ENCODE measurements around the gene NHS.
"Not testable (repeated sequence)": the region's sequence is repeated elsewhere in the genome, so short reads cannot be mapped to it uniquely, and the experiment has no call there.

Gene NHS

GRCh38 chrX:17499512-17499911, 124.5 kb downstream of the NHS start:
- no peak for DNase-seq

- DNase-seq, result no peak
These were observed 125.2 kb downstream of the NHS start for GRCh38 chrX:17500145-17500579.

GRCh38 chrX:17501746-17502145, 126.7 kb downstream of the NHS start:
- no peak for DNase-seq

GRCh38 chrX:17506352-17506751, 131.4 kb downstream of the NHS start:
- DNase-seq, result not testable (repeated sequence)

GRCh38 chrX:17511556-17511955, 136.6 kb downstream of the NHS start:
- no peak for DNase-seq

- DNase-seq, result no peak
These were observed 144.4 kb downstream of the NHS start for GRCh38 chrX:17519358-17519757.

- DNase-seq, result no peak
These were observed 145.1 kb downstream of the NHS start for GRCh38 chrX:17520016-17520615.

GRCh38 chrX:17521871-17522693, 147.1 kb downstream of the NHS start:
- DNase-seq, result no peak

GRCh38 chrX:17525266-17525665, 150.3 kb downstream of the NHS start:
- DNase-seq, result no peak

DNA sequence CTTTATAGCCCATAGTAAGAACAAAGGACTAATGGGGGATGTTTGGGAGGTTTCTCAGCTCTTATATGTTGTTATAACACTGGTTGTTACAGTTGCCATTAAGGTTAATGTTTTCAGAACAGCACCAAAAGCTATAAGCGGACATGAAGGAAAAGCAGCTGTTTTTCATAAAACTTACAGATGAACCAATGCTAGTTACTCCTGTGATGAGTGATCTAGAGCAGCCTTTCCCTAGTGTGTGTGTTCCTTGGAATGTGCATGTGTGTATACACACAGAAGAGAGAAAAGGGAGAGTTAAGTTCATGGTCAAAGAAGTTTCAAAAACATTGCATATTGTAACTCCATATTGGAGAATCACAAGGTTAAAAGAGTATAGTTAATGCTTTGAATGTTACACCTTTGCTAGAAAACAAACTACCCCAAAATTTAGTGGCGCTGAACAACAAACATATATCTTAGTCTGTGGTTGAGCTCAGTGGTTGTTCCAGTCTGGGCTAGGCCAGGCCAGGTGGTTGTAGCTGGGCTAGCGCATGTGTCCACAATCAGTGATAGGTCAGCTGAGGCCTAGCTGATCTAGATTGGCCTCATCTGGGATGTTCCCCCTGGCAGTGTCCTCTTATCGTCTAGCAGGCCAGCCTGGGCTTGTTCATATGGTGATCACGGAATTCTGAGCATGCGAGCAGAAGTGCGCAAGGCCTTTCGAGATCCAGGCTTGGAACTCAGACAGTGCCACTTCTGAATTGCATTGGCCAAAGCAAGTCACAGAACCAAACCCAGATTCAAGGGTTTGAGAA, 151.0 kb downstream of the NHS start:
- DNase-seq, result no peak

- DNase-seq, result no peak
These were observed 152.2 kb downstream of the NHS start for GRCh38 chrX:17527135-17527701.

DNA sequence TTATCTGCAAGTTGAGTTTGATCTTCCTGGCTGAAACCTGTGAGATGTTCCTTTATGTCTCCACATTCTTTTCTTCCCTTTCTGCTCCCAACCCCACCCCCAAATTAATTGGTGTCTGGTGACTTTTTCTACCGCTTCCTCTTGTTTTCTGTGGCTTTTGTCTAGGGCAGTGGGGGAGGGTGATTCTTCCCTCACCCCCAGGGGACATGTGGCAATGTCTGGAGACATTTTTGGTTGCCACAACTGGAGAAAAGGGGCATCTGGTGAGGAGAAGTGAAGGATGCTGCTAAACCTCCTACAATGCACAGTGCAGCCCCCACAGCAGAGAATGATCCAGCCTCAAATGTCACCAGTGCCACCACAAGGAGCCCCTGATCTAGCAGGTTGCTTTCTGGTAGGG, 152.9 kb downstream of the NHS start:
- DNase-seq, result no peak

DNA sequence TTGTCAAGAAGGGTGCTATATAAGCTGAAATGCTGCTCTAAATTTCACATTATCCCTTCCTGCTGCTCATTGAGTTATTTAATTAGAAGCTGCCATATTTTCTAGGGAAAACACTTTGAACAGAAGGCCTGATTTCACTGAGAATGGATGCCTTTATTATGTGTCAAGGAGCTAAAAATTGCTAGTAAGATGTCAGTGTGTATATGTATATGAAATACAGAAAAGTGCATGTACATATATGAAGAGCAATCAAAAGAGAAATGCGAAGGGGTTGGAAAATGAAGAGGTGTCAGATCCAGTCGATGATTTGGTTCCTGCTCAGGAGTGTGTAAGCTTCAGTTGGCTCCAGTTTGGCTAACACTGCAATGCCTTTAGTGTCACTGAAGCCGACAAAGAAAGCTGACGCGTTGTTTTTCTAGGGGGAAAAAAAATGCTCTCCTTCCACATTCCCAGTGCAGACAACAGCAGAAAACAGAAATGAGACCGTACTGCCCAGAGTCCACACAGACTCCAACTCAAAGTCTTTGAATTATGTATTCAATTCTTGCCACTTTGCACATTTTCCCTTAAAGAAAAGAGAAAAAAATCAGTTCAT, 154.2 kb downstream of the NHS start:
- DNase-seq, result no peak

DNA sequence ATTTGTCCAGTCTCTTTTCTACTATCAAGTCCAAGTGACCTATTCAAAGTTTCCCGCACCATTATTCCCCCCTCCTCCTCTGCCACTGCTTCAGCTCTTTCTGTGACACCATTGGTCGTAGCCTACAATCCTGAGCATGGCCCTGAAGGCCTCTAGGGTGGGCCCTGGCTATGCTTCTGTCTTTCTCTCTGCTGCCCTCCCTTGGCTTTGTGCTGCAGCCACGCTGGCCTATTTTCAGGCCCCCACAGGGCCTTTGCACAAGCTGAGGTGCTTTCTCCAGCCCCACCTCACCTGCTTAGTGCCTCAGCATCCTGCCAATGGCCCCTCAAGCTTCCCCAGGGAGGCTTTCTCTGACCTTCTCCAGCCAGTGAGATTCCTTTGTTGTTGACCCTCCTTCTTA, 156.5 kb downstream of the NHS start:
- no peak for DNase-seq

DNA sequence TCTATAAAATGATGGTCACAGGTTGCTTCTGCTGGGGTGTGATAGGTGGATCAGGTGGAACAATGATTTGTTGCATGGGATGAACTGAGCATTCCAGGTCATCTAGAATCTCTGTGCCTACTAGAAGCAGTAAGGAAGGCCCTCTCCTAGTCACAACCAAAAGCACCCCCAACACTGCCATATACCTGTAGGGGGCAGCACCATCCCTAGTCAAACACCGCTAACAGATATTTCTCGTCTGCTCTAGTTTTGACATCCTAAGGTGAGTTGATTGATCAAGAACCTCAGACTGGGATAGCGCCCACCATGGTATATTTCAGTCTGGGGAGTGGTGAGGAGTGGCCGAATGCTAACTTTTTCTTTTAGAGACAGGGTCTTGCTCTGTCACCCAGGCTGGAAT, 160.2 kb downstream of the NHS start:
- DNase-seq, result peak in 2 of 5 experiments; percentile 7 to 43

DNA sequence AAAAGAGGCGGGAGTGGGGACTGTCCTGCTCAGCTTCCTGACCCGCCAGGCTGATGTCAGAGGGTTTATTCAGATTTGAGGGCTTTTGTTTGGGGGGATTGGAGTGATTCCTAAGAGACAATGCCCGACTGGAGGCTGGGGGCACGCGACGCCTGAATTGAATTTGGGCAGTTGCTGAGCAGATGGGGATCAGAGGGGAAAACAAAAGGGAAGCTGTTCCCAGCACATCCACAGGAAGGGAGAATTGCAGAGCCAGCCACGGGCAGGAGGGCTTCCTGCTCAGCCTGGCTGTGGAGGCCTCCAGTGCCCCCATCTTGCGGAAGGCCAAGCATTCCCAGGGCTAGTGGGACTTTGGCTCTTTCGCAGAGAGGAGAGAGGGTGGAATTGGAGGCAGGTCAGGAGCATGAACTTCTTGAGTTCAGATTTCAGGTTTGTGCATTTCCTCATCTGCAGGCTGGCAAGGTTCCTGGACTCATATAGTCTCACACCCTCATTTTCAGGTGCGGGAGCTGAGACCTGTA, 162.8 kb downstream of the NHS start:
- no peak for DNase-seq

DNA sequence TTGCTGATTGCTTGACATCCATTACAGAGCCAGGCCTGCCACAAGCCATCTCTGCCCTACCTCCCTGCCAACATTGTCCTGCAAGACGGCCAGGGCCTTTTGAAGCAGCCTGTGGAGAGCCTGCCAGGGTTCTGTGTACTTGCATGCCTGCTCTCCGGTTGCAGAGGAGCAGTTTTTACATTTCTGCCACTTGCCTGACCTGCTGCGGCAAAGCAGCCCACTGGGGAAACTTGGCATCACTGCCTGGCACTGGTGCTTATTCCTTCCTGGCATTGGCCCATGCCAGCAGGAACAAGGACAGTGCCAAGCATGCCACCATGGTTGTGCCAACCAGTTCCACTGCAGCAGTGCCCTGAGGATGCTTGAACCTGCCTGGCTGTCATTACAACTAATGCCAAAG, 167.1 kb downstream of the NHS start:
- DNase-seq, result no peak

DNA sequence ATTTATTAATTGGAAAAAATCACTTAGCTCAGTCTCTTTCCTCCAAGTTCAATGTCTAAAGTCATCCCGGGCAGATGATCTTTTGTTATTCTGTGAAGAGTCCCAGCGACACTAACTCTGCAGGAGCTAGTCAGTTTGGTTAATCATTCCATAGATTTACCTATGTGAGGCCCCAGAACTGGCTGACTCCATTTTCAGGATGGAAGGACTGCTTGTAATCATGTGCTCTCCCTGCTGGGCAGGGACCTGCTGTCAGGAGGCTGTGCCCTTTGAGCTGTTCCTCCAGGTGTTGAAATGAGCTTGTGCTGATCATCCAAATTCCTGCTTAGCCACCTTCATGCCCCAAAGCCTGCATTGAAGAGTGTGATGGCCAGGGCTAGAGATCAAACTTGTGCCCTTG, 169.8 kb downstream of the NHS start:
- DNase-seq, result no peak

DNA sequence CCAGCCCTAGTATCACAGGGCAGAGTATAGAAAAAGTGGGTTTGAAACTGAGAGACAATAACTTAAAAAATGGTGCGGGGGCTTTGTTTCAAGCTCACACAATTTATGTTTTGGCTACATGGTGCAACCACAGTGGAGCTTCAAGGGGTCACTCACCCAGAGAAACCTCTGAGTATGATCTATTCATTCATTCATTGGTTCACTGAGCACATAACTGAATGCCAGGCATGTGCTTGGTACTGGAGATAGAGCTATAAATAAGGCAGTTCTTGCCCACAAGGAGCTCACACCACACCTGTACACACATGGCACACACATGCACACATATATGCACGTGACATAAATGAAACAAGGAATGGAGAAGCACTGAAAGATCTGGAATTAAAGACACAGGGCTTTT, 171.4 kb downstream of the NHS start:
- DNase-seq, result no peak

DNA sequence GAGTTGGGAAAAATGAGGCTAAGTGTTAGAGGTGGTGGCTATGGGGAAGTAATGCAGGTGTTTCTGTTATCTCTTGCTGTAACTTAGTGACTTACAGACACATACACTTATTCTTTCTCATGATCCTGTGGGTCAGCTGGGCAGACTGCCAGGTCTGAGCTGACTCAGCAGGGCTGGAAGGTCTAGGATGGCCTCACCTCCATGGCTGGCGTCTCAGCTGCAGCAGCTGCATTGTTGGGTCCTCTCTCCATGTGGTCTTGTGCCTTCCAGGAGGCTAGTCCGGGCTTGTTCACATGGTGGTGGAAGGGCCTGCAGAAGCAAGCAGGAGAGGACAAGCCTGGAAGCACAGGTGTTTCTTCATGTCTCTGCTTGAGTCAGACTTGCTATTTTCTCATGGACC, 172.7 kb downstream of the NHS start:
- DNase-seq, result no peak

DNA sequence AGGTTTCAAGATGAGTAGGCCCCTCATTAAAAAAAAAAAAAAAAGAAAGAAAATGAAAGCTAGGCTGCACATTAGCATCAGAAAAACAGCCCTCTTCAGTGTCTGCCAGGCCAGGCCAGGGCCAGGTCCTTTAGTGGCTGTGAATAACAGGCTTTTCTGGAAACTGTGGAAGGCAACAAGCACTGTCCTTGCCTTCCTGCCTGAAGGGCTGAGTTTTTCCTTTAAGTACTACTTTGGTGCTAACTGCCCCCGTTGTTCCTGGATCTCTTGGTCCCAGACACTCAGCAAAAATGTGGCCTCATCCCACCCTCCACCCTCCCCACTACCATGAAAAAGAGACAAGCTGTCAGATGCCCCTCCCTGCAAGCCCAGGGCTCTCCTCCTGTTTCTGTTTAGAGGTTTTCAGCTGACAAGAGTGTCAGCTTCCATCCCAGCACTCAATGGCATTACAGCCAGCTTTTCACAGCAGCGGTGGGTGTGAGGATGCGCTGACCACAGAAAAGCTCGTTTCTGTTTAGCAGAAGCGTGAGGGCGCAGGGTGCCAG, 174.2 kb downstream of the NHS start:
- DNase-seq, result peak in 1 of 5 experiments; percentile 65

- DNase-seq, result peak in 1 of 5 experiments; percentile 10
These were observed 175.0 kb downstream of the NHS start for GRCh38 chrX:17550011-17550410.

All from T-helper 2 cell (primary cell).